ENCODE measurements around the gene GARNL3.

- TF ChIP-seq TAF1 (IDR thresholded peaks at IDR 0.05; ENCODE audit: borderline replicate concordance, insufficient read depth, low read length) (no peak), FOXP2 (optimal IDR thresholded peaks at IDR 0.05; ENCODE audit: borderline replicate concordance, extremely low read depth, extremely low read length, insufficient read depth) (no peak)
Observed at GRCh38 chr9:127305206-127305837, 40.7 kb downstream of the GARNL3 start.

Data from PFSK-1 (cell line).